Subcutaneous adipose tissue (tissue), 4 donors: ENCODE results near the gene OSBP. TPM values are rescaled to one million over a fixed set of nuclear protein-coding genes. Genes with fewer than 3 reads are reported as not detected.

ENCODE experiments used
- total RNA-seq, 4 donors: library from RNA; depleted of rRNA; stranded (reverse); fragments of >200 nt; gene quantifications; one replicate each; pipeline ENCODE4 v1.1.0, GENCODE V29; 2016
- TF ChIP-seq, protein P1 (sequence below): fragments of 450-650 bp; IDR thresholded peaks from one replicate; pipeline ENCODE4 v1.5.1; 2016; ENCODE audit warnings: low read depth, mild to moderate bottlenecking, control low read depth, antibody characterized with exemption, moderate library complexity

Gene OSBP
- total RNA-seq, 4 donors from 2014 or later = 43.5 to 54.1 (median 48.1) TPM

GRCh38 chr11:59615120-59615636 is 396 bp downstream of the OSBP start:
- TF ChIP-seq, protein P1, sequence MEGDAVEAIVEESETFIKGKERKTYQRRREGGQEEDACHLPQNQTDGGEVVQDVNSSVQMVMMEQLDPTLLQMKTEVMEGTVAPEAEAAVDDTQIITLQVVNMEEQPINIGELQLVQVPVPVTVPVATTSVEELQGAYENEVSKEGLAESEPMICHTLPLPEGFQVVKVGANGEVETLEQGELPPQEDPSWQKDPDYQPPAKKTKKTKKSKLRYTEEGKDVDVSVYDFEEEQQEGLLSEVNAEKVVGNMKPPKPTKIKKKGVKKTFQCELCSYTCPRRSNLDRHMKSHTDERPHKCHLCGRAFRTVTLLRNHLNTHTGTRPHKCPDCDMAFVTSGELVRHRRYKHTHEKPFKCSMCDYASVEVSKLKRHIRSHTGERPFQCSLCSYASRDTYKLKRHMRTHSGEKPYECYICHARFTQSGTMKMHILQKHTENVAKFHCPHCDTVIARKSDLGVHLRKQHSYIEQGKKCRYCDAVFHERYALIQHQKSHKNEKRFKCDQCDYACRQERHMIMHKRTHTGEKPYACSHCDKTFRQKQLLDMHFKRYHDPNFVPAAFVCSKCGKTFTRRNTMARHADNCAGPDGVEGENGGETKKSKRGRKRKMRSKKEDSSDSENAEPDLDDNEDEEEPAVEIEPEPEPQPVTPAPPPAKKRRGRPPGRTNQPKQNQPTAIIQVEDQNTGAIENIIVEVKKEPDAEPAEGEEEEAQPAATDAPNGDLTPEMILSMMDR = no peak

DNA sequence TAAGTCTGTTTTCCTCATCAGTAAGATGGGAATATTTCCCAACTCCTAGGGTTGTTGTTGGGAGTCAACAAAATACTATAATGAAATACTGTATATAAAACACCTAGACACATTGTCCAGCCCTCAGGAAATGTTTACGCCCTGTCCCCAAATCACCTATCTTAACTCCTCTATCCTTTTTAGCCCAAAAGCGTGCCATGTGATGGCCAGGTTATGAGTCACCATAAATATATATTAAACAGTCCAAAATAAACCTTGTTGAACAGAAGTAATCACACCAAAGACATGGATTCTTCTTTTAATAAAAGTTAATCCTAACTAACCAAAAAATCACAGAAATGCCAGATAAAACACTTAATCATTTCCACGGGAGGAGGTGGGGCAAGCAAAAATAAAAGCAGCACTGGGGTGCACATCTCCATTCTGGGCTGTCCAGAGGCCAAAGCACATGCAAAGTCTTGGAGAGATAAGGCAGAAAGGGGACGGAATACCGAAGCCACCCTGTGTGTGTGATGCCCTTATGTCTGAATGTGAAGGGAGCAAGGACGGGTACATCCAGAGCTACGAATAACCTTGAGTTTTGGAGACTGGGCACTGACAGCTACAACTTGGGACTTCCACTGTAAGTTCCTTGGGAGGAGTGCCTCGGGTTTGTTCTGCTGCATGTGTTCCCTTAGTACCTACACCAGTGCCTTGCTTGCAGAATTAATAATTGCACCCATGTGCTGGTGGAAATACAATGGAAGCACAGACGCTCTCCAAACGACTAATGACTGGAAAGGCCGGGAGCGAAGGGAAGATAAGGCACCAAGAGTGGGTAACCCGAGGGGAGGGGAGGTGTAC is 1.1 kb downstream of the OSBP start:
- TF ChIP-seq, protein P1 = no peak

DNA sequence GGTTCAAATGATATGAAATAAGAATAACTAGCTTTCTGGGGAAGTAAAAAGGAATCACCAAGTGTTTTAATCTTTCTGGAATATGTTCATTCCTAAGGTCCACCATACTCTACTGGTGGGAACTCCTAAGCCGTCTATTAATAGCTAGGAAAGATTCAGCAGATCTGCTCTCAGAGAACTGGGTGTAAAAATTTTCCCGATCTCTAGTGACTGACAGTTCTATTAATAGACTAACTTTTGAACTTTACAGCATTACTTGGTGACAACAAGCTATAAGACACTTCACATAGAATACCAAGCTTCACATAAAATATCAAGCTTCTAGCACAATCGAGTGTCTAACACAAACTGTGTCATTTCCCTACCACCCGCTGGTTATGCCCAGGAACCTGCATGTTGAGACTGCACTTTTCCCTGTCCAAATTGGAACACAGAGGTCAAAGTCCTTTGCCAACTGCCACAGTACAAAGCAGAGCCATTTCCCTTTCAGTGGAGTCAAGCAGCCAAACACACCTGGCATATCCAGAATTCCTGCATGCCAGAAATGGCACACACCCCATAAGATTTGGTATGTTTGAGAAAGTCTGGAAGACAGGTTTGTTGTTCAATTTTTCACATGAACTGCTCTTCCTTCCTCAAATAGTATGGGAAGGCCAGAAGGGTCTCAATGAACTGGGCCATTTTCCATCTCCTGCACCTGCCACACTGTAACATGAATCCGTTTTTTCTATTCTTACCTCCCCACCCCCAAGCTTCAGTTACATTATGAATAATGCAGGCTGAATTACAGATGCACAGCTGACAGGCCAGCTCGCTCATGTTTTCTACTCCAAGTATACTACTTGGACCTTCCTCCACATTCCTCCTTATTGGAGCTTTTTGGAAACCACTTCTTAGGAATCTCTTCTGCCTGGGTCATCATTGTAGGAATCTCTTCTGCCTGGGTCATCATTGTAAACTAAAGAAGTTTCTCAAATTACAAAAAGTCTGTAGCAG is 3.7 kb downstream of the OSBP start:
- TF ChIP-seq, protein P1 = no peak

- TF ChIP-seq, protein P1 = no peak
Measured at GRCh38 chr11:59610289-59610688, 5.3 kb downstream of the OSBP start.

DNA sequence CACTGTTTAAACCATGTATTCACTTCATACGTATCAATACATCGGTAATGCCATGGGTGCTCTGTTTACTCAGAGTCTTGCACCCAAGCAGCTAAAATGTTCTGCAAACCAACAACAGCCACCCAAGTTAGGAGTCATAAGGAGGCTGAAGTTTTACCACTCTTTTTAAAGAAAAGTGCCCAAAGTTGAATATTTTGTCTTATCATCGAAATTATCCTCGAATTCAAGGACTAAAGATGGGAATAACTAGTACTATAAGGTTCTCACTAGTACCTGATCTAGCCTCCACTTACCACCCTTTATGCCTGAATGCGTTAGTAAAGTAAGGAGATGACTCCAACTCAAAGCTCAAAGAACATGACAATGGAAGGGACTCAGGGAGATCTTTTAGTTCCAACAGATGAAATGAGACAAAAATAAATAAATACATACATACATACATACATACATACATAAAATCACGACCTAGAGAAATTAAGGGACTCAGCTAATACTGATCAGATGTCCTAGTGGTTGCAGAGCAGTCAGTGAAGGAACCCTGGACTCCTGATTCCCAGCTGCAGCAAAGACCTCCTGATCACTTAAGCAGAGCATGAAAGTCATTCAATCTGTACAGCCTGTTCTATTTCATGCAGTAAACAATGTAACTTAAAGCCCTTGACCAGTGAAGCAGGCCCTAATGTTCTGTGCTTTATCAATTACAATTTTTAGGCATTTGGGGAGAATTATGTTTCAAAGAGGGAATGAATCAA is 7.7 kb downstream of the OSBP start:
- TF ChIP-seq, protein P1 = no peak

DNA sequence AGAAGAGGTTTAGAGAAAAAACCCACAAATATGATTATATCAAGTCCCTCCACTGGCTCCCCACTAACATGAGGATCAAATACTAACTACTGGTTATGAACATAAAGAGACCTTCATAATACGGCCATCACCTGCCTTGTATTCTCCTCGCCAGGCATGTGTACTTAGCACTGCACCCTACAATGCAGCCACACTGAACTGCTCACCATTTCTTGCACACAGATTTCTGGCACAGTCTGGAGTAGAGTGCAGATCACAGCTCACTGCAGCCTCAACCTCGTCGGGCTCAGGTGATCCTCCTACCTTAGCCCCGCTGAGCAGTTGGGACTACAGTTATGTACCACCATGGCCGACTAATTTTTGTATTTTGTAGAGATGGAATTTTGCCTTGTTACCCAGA is 13.1 kb downstream of the OSBP start:
- TF ChIP-seq, protein P1 = no peak
